ENCODE measurements around the gene SLC7A6OS.

Gene SLC7A6OS

GRCh38 chr16:68286153-68287074 lies 24.3 kb downstream of the SLC7A6OS start:
- Mint-ChIP-seq H3K4me1 (peaks cover 64 to 97% of the 10 kb centered on the region in 2 donors), H3K27ac (peak overlapping the region; percentile 76), H3K9me3 (peaks cover 0 to 2% of the 10 kb centered on the region in 2 donors), H3K4me3 (peak overlapping the region; percentile 53 to 58), H3K36me3 (peaks cover 50 to 59% of the 10 kb centered on the region in 2 donors), H3K27me3 (no peaks in the 10 kb centered on the region)
- ATAC-seq (replicated peaks) (no peak), DNase-seq (no peak)

GRCh38 chr16:68285683-68286082 lies 25.1 kb downstream of the SLC7A6OS start:
- Mint-ChIP-seq H3K36me3 (peaks cover 53 to 59% of the 10 kb centered on the region in 2 donors), H3K27me3 (no peaks in the 10 kb centered on the region)
- no peak for ATAC-seq (replicated peaks)

GRCh38 chr16:68284847-68285246 lies 25.9 kb downstream of the SLC7A6OS start:
- Mint-ChIP-seq H3K27me3 (no peaks in the 10 kb centered on the region), H3K9me3 (peaks cover 0 to 2% of the 10 kb centered on the region in 2 donors), H3K36me3 (peaks cover 48 to 53% of the 10 kb centered on the region in 2 donors), H3K27ac (peak overlapping the region; percentile 76), H3K4me1 (peaks cover 60 to 92% of the 10 kb centered on the region in 2 donors), H3K4me3 (peak overlapping the region; percentile 54 to 81)
- peak; percentile 79 for DNase-seq
- peak; percentile 69 to 71 for ATAC-seq (replicated peaks)

More at GRCh38 chr16:68285683-68286082, 25.1 kb downstream of the SLC7A6OS start:
- peak overlapping the region; percentile 53 to 58 for H3K4me3 Mint-ChIP-seq
- H3K4me1 Mint-ChIP-seq: peaks cover 63 to 97% of the 10 kb centered on the region in 2 donors
- peaks cover 0 to 2% of the 10 kb centered on the region in 2 donors for H3K9me3 Mint-ChIP-seq
- no peak for DNase-seq
- peak overlapping the region; percentile 76 for H3K27ac Mint-ChIP-seq

GRCh38 chr16:68283801-68284598 lies 26.7 kb downstream of the SLC7A6OS start:
- peaks cover 0 to 2% of the 10 kb centered on the region in 2 donors for H3K9me3 Mint-ChIP-seq
- H3K27me3 Mint-ChIP-seq: no peaks in the 10 kb centered on the region
- H3K4me3 Mint-ChIP-seq: peak overlapping the region; percentile 74 to 81
- peak overlapping the region; percentile 76 for H3K27ac Mint-ChIP-seq
- H3K36me3 Mint-ChIP-seq: peaks cover 51 to 54% of the 10 kb centered on the region in 2 donors
- H3K4me1 Mint-ChIP-seq: peaks cover 52 to 86% of the 10 kb centered on the region in 2 donors
- peak; percentile 51 for DNase-seq
- ATAC-seq (replicated peaks): peak; percentile 72 to 73

GRCh38 chr16:68283346-68283745 lies 27.4 kb downstream of the SLC7A6OS start:
- Mint-ChIP-seq H3K4me1 (peaks cover 52 to 82% of the 10 kb centered on the region in 2 donors), H3K9me3 (peaks cover 0 to 2% of the 10 kb centered on the region in 2 donors), H3K27ac (peak overlapping the region; percentile 76), H3K4me3 (peak overlapping the region; percentile 74 to 81), H3K27me3 (no peaks in the 10 kb centered on the region), H3K36me3 (peaks cover 51 to 54% of the 10 kb centered on the region in 2 donors)
- ATAC-seq (replicated peaks): no peak
- no peak for DNase-seq

- no peak for ATAC-seq (replicated peaks)
These were observed 28.7 kb downstream of the SLC7A6OS start for GRCh38 chr16:68282064-68282452.

GRCh38 chr16:68281368-68282063 lies 29.2 kb downstream of the SLC7A6OS start:
- ATAC-seq (replicated peaks) (no peak), DNase-seq (no peak)
- H3K36me3 Mint-ChIP-seq: peaks cover 35 to 40% of the 10 kb centered on the region in 2 donors
- peak overlapping the region; percentile 37 to 66 for H3K4me3 Mint-ChIP-seq
- H3K27me3 Mint-ChIP-seq: no peaks in the 10 kb centered on the region
- H3K27ac Mint-ChIP-seq: peak overlapping the region; percentile 91
- H3K9me3 Mint-ChIP-seq: no peaks in the 10 kb centered on the region
- peaks cover 40 to 63% of the 10 kb centered on the region in 2 donors for H3K4me1 Mint-ChIP-seq

More at GRCh38 chr16:68282064-68282452, 28.7 kb downstream of the SLC7A6OS start:
- no peaks in the 10 kb centered on the region for H3K27me3 Mint-ChIP-seq
- peak overlapping the region; percentile 37 to 66 for H3K4me3 Mint-ChIP-seq
- H3K4me1 Mint-ChIP-seq: peaks cover 43 to 69% of the 10 kb centered on the region in 2 donors
- no peak for DNase-seq
- H3K36me3 Mint-ChIP-seq: peaks cover 40 to 43% of the 10 kb centered on the region in 2 donors
- peak overlapping the region; percentile 91 for H3K27ac Mint-ChIP-seq
- H3K9me3 Mint-ChIP-seq: peaks cover 0 to 2% of the 10 kb centered on the region in 2 donors

- DNase-seq (no peak), ATAC-seq (replicated peaks) (no peak)
- H3K4me1 Mint-ChIP-seq: peaks cover 38 to 62% of the 10 kb centered on the region in 2 donors
- H3K27ac Mint-ChIP-seq: peak overlapping the region; percentile 28
- no peaks in the 10 kb centered on the region for H3K27me3 Mint-ChIP-seq
- H3K9me3 Mint-ChIP-seq: no peaks in the 10 kb centered on the region
- peaks cover 35 to 36% of the 10 kb centered on the region in 2 donors for H3K36me3 Mint-ChIP-seq
- no peak overlapping the region for H3K4me3 Mint-ChIP-seq
These were observed 30.8 kb downstream of the SLC7A6OS start for GRCh38 chr16:68279726-68280558.

GRCh38 chr16:68276223-68276622 lies 34.5 kb downstream of the SLC7A6OS start:
- peaks cover 41 to 45% of the 10 kb centered on the region in 2 donors for H3K36me3 Mint-ChIP-seq
- H3K4me1 Mint-ChIP-seq: peaks cover 37 to 60% of the 10 kb centered on the region in 2 donors
- no peaks in the 10 kb centered on the region for H3K9me3 Mint-ChIP-seq
- ATAC-seq (replicated peaks) (no peak), DNase-seq (no peak)
- H3K4me3 Mint-ChIP-seq: peak overlapping the region in 1 of 2 donors; percentile 63
- H3K27me3 Mint-ChIP-seq: no peaks in the 10 kb centered on the region
- H3K27ac Mint-ChIP-seq: peak overlapping the region; percentile 37

GRCh38 chr16:68275611-68276191 lies 35.0 kb downstream of the SLC7A6OS start:
- peaks cover 38 to 43% of the 10 kb centered on the region in 2 donors for H3K36me3 Mint-ChIP-seq
- peak overlapping the region; percentile 65 for H3K27ac Mint-ChIP-seq
- peak; percentile 99 for ATAC-seq (replicated peaks)

GRCh38 chr16:68274441-68274840 lies 36.3 kb downstream of the SLC7A6OS start:
- no peak overlapping the region for H3K4me3 Mint-ChIP-seq

More at GRCh38 chr16:68275611-68276191, 35.0 kb downstream of the SLC7A6OS start:
- Mint-ChIP-seq H3K9me3 (no peaks in the 10 kb centered on the region), H3K27me3 (no peaks in the 10 kb centered on the region), H3K4me3 (peak overlapping the region in 1 of 2 donors; percentile 63), H3K4me1 (peaks cover 35 to 60% of the 10 kb centered on the region in 2 donors)
- DNase-seq: peak; percentile 54

GRCh38 chr16:68273896-68274295 lies 36.9 kb downstream of the SLC7A6OS start:
- Mint-ChIP-seq H3K27ac (peak overlapping the region; percentile 66), H3K9me3 (no peaks in the 10 kb centered on the region), H3K36me3 (peaks cover 39 to 45% of the 10 kb centered on the region in 2 donors), H3K4me1 (peaks cover 47 to 73% of the 10 kb centered on the region in 2 donors), H3K4me3 (peak overlapping the region in 1 of 2 donors; percentile 25), H3K27me3 (no peaks in the 10 kb centered on the region)
- ATAC-seq (replicated peaks) (no peak), DNase-seq (no peak)

More at GRCh38 chr16:68274441-68274840, 36.3 kb downstream of the SLC7A6OS start:
- no peak for DNase-seq
- Mint-ChIP-seq H3K36me3 (peaks cover 35 to 43% of the 10 kb centered on the region in 2 donors), H3K27me3 (no peaks in the 10 kb centered on the region), H3K9me3 (no peaks in the 10 kb centered on the region), H3K4me1 (peaks cover 42 to 67% of the 10 kb centered on the region in 2 donors), H3K27ac (peak overlapping the region; percentile 66)
- no peak for ATAC-seq (replicated peaks)

Measured in stimulated activated naive B cell treated with anti-CD40 and anti-IgM and Interleukin-4, amounts not matched to agents 10 μg/mL and 1 μg/mL and 100 μg/mL, for 72 hours (primary cell).